Measurements from ENCODE around the gene LIMCH1. TPM values are rescaled to one million over a fixed set of nuclear protein-coding genes. Genes with fewer than 3 reads are reported as not detected.

LIMCH1 gene
- total RNA-seq, 2 donors from 2014 or later = 4.7 to 14.4 TPM

- H3K4me3 ChIP-seq = no peak overlapping the region
- intact Hi-C loops (cut with DNase I) = no loop called here
- H3K27me3 ChIP-seq = no peaks in the 10 kb centered on the region
- H3K27ac ChIP-seq = no peak overlapping the region
- no peak overlapping the region for H3K9ac ChIP-seq (ENCODE audit: low read depth in 2 of 2, low read length in 2 of 2)
- TF ChIP-seq CTCF (IDR thresholded peaks at IDR 0.05) = no peak
- H3K4me1 ChIP-seq = no peaks in the 10 kb centered on the region
- no peaks in the 10 kb centered on the region for H3K36me3 ChIP-seq
- no peaks in the 10 kb centered on the region for H3K9me3 ChIP-seq
- DNase-seq = no peak
Measured at GRCh38 chr4:41594432-41594831, 56.5 kb downstream of the LIMCH1 start.

GRCh38 chr4:41597494-41597893 lies 59.5 kb downstream of the LIMCH1 start:
- Histone ChIP-seq H3K4me3 (no peak overlapping the region), H3K9me3 (no peaks in the 10 kb centered on the region), H3K4me1 (no peaks in the 10 kb centered on the region), H3K27me3 (no peaks in the 10 kb centered on the region), H3K27ac (no peak overlapping the region), H3K36me3 (no peaks in the 10 kb centered on the region), H3K9ac (ENCODE audit: low read depth in 2 of 2, low read length in 2 of 2) (no peak overlapping the region)
- intact Hi-C loops (cut with DNase I) = no loop called here
- no peak for DNase-seq
- TF ChIP-seq CTCF (IDR thresholded peaks at IDR 0.05) = no peak

GRCh38 chr4:41598580-41598979 lies 60.6 kb downstream of the LIMCH1 start:
- H3K9ac ChIP-seq (ENCODE audit: low read depth in 2 of 2, low read length in 2 of 2) = no peak overlapping the region

GRCh38 chr4:41599192-41599786 lies 61.3 kb downstream of the LIMCH1 start:
- Histone ChIP-seq H3K4me1 (no peaks in the 10 kb centered on the region), H3K27me3 (no peaks in the 10 kb centered on the region)
- intact Hi-C loops (cut with DNase I) = no loop called here

More at GRCh38 chr4:41598580-41598979, 60.6 kb downstream of the LIMCH1 start:
- Histone ChIP-seq H3K4me3 (no peak overlapping the region), H3K4me1 (no peaks in the 10 kb centered on the region), H3K27me3 (no peaks in the 10 kb centered on the region), H3K36me3 (no peaks in the 10 kb centered on the region), H3K27ac (no peak overlapping the region), H3K9me3 (no peaks in the 10 kb centered on the region)
- no peak for TF ChIP-seq CTCF (IDR thresholded peaks at IDR 0.05)
- DNase-seq = no peak
- intact Hi-C loops (cut with DNase I) = no loop called here

GRCh38 chr4:41600243-41600912 lies 62.4 kb downstream of the LIMCH1 start:
- H3K4me1 ChIP-seq = no peaks in the 10 kb centered on the region
- intact Hi-C loops (cut with DNase I) = no loop called here
- no peaks in the 10 kb centered on the region for H3K27me3 ChIP-seq
- no peak overlapping the region for H3K27ac ChIP-seq
- DNase-seq = no peak
- H3K36me3 ChIP-seq = no peaks in the 10 kb centered on the region
- H3K9ac ChIP-seq (ENCODE audit: low read depth in 2 of 2, low read length in 2 of 2) = no peak overlapping the region
- H3K4me3 ChIP-seq = no peak overlapping the region
- no peak for TF ChIP-seq CTCF (IDR thresholded peaks at IDR 0.05)
- no peaks in the 10 kb centered on the region for H3K9me3 ChIP-seq

More at GRCh38 chr4:41599192-41599786, 61.3 kb downstream of the LIMCH1 start:
- no peak overlapping the region for H3K9ac ChIP-seq (ENCODE audit: low read depth in 2 of 2, low read length in 2 of 2)
- no peak overlapping the region for H3K27ac ChIP-seq
- H3K4me3 ChIP-seq = no peak overlapping the region
- no peaks in the 10 kb centered on the region for H3K9me3 ChIP-seq
- DNase-seq = no peak
- no peak for TF ChIP-seq CTCF (IDR thresholded peaks at IDR 0.05)
- no peaks in the 10 kb centered on the region for H3K36me3 ChIP-seq
